GM21423 (cell line): Measurements from ENCODE around the gene RANBP10.
A peak's percentile ranks its signal among the peaks of the same experiment; 100 is the strongest.

Experiments
- ATAC-seq: cut with Tn5 transposase; IDR thresholded peaks from one replicate; pipeline ENCODE4 v1.9.1; 2021; ENCODE audit warnings: mild to moderate bottlenecking, moderate library complexity; ENCODE audit not compliant: unreplicated experiment

The RANBP10 gene

GRCh38 chr16:67828651-67829050 lies 22.3 kb upstream of the RANBP10 start:
- no peak for ATAC-seq

- ATAC-seq, result no peak
Measured at GRCh38 chr16:67825906-67826305, 19.5 kb upstream of the RANBP10 start.

GRCh38 chr16:67825119-67825518 lies 18.8 kb upstream of the RANBP10 start:
- ATAC-seq, result no peak

- no peak for ATAC-seq
Measured at GRCh38 chr16:67822511-67822910, 16.2 kb upstream of the RANBP10 start.

- no peak for ATAC-seq
Measured at GRCh38 chr16:67820608-67821259, 14.4 kb upstream of the RANBP10 start.

- ATAC-seq, result no peak
Measured at GRCh38 chr16:67814567-67814966, 8.2 kb upstream of the RANBP10 start.

GRCh38 chr16:67811899-67812298 lies 5.5 kb upstream of the RANBP10 start:
- no peak for ATAC-seq

GRCh38 chr16:67807148-67807682 lies 855 bp upstream of the RANBP10 start:
- ATAC-seq, result no peak

GRCh38 chr16:67805718-67806427 lies 487 bp downstream of the RANBP10 start:
- ATAC-seq, result no peak

- ATAC-seq, result no peak
Measured at GRCh38 chr16:67804853-67805542, 1.4 kb downstream of the RANBP10 start.

- ATAC-seq, result no peak
Measured at GRCh38 chr16:67803894-67804293, 2.5 kb downstream of the RANBP10 start.

GRCh38 chr16:67801883-67802282 lies 4.5 kb downstream of the RANBP10 start:
- ATAC-seq, result peak; percentile 24

GRCh38 chr16:67801241-67801640 lies 5.1 kb downstream of the RANBP10 start:
- no peak for ATAC-seq

GRCh38 chr16:67800338-67800926 lies 5.9 kb downstream of the RANBP10 start:
- ATAC-seq, result no peak

- ATAC-seq, result no peak
Measured at GRCh38 chr16:67796099-67796718, 10.2 kb downstream of the RANBP10 start.

- ATAC-seq, result no peak
Measured at GRCh38 chr16:67790071-67790470, 16.3 kb downstream of the RANBP10 start.

- ATAC-seq, result no peak
Measured at GRCh38 chr16:67786491-67786890, 19.9 kb downstream of the RANBP10 start.

GRCh38 chr16:67783353-67783725 lies 23.0 kb downstream of the RANBP10 start:
- no peak for ATAC-seq

- no peak for ATAC-seq
Measured at GRCh38 chr16:67782567-67783352, 23.6 kb downstream of the RANBP10 start.

- no peak for ATAC-seq
Measured at GRCh38 chr16:67781565-67781921, 24.8 kb downstream of the RANBP10 start.
